GM10266 (cell line): Measurements from ENCODE around the gene AOPEP.
A peak's percentile ranks its signal among the peaks of the same experiment; 100 is the strongest.

ENCODE experiments used
- DNase-seq: peaks from one replicate; pipeline ENCODE4 v3.0.0; 2012; ENCODE audit errors: extremely low spot score
- CTCF ChIP-seq: IDR thresholded peaks from 2 replicates; pipeline ENCODE4 v1.5.1; 2012; ENCODE audit warnings: mild to moderate bottlenecking, low read depth; ENCODE audit not compliant: control insufficient read depth, insufficient read depth; ENCODE audit errors: missing control alignments

AOPEP gene

DNA sequence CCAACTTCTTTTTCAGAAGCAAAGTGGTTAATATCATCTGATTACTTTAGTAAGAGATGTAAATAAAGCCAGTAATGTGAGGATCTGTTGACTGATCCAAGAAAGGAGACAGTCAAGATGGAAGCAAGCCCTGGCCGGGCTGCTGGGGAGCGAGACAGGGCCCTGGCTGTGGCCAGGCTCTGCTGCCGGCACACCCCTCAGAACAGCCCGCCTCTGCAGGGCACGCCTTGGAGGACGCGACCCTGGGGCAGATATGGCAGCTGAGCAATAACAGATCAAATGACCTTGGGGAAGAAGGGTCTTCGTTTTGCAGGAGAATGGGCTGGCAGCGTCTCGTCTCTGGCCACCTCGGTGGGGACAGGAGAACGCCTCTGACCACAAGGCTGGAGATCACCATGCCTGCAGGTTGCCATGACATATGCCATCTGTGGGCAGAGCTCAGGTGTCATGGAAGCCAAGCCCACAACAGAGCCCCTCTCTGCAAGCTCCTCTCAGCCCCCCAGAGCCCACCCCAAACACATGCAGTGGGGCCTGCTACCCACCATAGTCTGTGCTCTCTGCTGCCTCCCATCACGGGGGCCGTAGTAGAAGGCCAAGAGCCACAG is 384.5 kb downstream of the AOPEP start:
- TF ChIP-seq CTCF: no peak
- no peak for DNase-seq

GRCh38 chr9:95111716-95112115 is 385.2 kb downstream of the AOPEP start:
- no peak for DNase-seq
- no peak for TF ChIP-seq CTCF

- DNase-seq: no peak
- TF ChIP-seq CTCF: no peak
These were observed 386.2 kb downstream of the AOPEP start for GRCh38 chr9:95112436-95113280.

DNA sequence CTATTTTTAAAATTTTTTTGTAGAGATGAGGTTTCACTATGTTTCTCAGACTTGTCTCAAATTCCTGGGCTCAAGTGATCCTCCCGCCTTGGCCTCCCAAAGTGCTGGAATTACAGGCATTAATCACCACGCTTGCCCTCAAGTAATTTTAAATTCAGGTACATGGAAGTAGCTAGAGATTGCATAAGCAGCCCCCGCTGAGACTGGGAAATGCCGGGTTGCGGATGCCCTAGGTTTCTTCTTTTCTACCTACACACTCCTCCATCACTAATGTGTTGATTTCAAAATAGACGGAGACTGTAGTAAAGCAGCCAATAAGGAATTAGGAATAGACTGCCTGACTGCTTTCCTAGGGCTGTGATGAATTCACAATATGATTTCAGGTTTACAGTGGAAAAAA is 388.6 kb downstream of the AOPEP start:
- no peak for DNase-seq
- no peak for TF ChIP-seq CTCF

DNA sequence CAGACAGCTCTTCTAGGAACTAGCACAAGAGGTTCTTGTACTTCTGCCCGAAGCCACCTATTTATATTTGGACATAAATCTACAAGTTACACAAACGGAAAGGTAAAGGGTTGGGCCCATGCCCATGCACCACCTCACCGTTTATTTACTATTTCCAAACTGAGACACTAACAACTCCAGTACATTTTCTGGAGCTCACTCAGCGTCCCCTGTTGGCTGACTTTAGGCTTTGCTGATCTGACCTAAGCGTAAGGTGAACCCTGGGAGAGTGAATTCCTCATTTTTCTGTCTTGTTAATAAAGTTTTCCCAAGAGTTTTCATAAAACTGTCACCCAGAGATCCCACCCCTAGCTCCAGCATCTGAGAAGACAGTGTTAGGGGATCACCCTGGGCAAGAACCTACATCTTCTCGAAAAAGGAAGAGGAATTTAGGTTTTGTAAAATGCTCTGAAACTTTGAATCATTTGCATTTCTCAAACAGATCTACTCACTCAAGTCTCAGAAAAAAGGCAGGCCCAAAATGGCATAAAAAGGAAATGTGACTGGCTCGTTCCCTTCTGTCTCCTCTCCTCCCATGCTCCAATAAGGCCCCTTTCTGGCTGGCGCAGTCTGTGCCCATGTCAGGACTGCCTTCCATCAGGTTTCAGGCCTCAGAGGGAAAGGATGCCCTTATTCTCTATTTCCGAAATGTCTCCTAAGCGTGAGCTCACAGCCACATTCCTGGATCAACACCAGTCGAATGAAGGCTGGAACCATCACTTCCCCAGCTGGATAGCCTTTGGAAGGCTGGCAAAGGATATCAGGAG is 389.7 kb downstream of the AOPEP start:
- peak; percentile 26 for TF ChIP-seq CTCF
- DNase-seq: no peak

DNA sequence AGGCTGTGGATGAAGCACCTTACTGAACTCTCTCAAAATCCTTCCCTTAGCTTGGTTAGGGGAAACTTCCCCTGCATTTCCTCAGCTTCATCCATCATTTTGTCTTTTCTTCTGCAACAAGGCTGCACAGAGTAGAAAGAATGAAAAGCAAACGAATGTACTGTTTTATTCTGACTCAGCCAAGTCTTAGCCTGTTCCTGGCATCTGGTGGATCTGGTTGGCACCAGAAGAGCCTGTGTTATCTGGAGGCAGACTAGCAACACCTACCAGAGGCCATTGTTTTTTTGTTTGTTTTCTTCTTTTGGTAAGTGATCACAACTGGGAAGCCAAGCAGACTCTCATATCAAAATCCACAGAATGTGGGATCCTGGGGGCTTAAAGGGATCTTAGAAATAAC is 390.3 kb downstream of the AOPEP start:
- TF ChIP-seq CTCF: no peak
- DNase-seq: no peak

DNA sequence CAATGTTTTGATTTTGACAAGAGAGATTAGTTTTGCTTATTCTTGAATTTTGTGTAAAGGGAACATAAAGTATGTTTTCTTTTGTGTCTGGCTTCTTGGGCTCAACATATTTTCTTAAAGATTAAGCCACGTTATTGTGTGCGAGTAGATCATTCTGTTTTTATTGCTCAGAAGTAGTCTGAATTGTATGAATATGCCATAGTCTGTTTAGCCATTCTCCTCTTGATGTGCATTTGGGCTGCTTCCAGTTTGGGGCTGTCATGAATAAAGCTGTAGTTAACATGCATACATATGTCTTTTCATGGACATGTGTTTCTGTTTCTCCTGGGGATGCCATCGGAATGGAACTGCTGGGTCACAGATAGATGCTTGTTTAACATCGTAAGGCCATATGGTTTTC is 392.1 kb downstream of the AOPEP start:
- no peak for DNase-seq
- no peak for TF ChIP-seq CTCF
